Neural cell (in vitro differentiated cells): ENCODE data around the gene APMAP. TPM values are rescaled to one million over a fixed set of nuclear protein-coding genes. Genes with fewer than 3 reads are reported as not detected.

ENCODE experiments used
- H2AFZ ChIP-seq: fragments of 200-600, 300-800 bp; sonication (generic), shearing (Covaris generic); 2 replicates; pipeline ENCODE4 v1.6.0; 2014; ENCODE audit warnings: low read depth, mild to moderate bottlenecking, antibody characterized with exemption, low read length, moderate library complexity
- H3F3A ChIP-seq: fragments of 200-600 bp; shearing (Covaris generic); 2 replicates; pipeline ENCODE4 v1.6.1; 2016; ENCODE audit warnings: mild to moderate bottlenecking, moderate library complexity, mixed read lengths, antibody characterized with exemption, low read length; ENCODE audit not compliant: insufficient read depth, poor library complexity, severe bottlenecking
- H3K27ac ChIP-seq: fragments of 200-600, 300-800 bp; sonication (generic), shearing (Covaris generic); 2 replicates; pipeline ENCODE4 v1.5.1; 2014; ENCODE audit warnings: mild to moderate bottlenecking, low read length, moderate library complexity
- H3K27me3 ChIP-seq: fragments of 300-800, 200-600 bp; sonication (generic), shearing (Covaris generic); 2 replicates; pipeline ENCODE4 v1.6.0; 2014; ENCODE audit warnings: mild to moderate bottlenecking, low read depth, low read length, moderate library complexity; ENCODE audit not compliant: insufficient read depth
- H3K36me3 ChIP-seq: fragments of 300-800, 200-600 bp; sonication (generic), shearing (Covaris generic); 2 replicates; pipeline ENCODE4 v1.5.1; 2014; ENCODE audit warnings: mild to moderate bottlenecking, antibody characterized with exemption, low read length, moderate library complexity; ENCODE audit not compliant: insufficient read depth
- H3K4me2 ChIP-seq: fragments of 300-800, 200-600 bp; sonication (generic), shearing (Covaris generic); 2 replicates; pipeline ENCODE4 v1.6.0; 2014; ENCODE audit warnings: mild to moderate bottlenecking, low read length
- H3K4me3 ChIP-seq: fragments of 300-800, 200-600 bp; sonication (generic), shearing (Covaris generic); 2 replicates; pipeline ENCODE4 v1.5.1; 2014; ENCODE audit warnings: mild to moderate bottlenecking, low read length, moderate library complexity
- H3K79me2 ChIP-seq: fragments of 200-600 bp; shearing (Covaris generic); replicated peaks from 2 replicates; pipeline ENCODE4 v1.6.0; 2014; ENCODE audit warnings: mild to moderate bottlenecking, low read length, moderate library complexity; ENCODE audit not compliant: insufficient read depth
- H3K9ac ChIP-seq: fragments of 300-800, 200-600 bp; sonication (generic), shearing (Covaris generic); 2 replicates; pipeline ENCODE4 v1.6.1; 2016; ENCODE audit warnings: mild to moderate bottlenecking, low read length, mixed read lengths
- H3K9me2 ChIP-seq: fragments of 200-600 bp; shearing (Covaris generic); 2 replicates; pipeline ENCODE4 v1.6.1; 2016; ENCODE audit warnings: mild to moderate bottlenecking, low read length, mixed read lengths; ENCODE audit not compliant: insufficient read depth
- H3K9me3 ChIP-seq: fragments of 200-600, 300-800 bp; sonication (generic), shearing (Covaris generic); 2 replicates; pipeline ENCODE4 v1.6.1; 2016; ENCODE audit warnings: mild to moderate bottlenecking, mixed run types, low read length, moderate library complexity, mixed read lengths
- H4K20me1 ChIP-seq: fragments of 200-600 bp; shearing (Covaris generic); 2 replicates; pipeline ENCODE4 v1.6.1; 2016; ENCODE audit warnings: mild to moderate bottlenecking, mixed run types; ENCODE audit not compliant: insufficient read depth
- EP300 ChIP-seq: fragments of 450-650 bp; conservative IDR thresholded peaks from 2 replicates; pipeline ENCODE4 v1.6.1; 2014; ENCODE audit warnings: antibody characterized with exemption, mild to moderate bottlenecking, moderate library complexity; ENCODE audit not compliant: poor library complexity, severe bottlenecking
- EZH2 ChIP-seq: fragments of 200-600, 300-800 bp; shearing (Covaris generic), sonication (generic); IDR thresholded peaks from 2 replicates; pipeline ENCODE4 v1.6.1; 2014; ENCODE audit warnings: antibody characterized with exemption, low read length, borderline replicate concordance, mild to moderate bottlenecking; ENCODE audit not compliant: insufficient read depth, poor library complexity, severe bottlenecking
- MXI1 ChIP-seq: fragments of 450-650 bp; conservative IDR thresholded peaks from 2 replicates; pipeline ENCODE4 v1.6.1; 2014; ENCODE audit warnings: antibody characterized with exemption, mild to moderate bottlenecking; ENCODE audit not compliant: poor library complexity, severe bottlenecking
- POLR2AphosphoS5 ChIP-seq: IDR thresholded peaks from 2 replicates; pipeline ENCODE4 v1.6.1; 2012
- RAD21 ChIP-seq: fragments of 450-650 bp; conservative IDR thresholded peaks from 2 replicates; pipeline ENCODE4 v1.6.1; 2014; ENCODE audit warnings: antibody characterized with exemption, mild to moderate bottlenecking, moderate library complexity
- SMC3 ChIP-seq: fragments of 450-650 bp; conservative IDR thresholded peaks from 2 replicates; pipeline ENCODE4 v1.6.1; 2014; ENCODE audit warnings: antibody characterized with exemption, mild to moderate bottlenecking, moderate library complexity; ENCODE audit not compliant: poor library complexity
- TAF1 ChIP-seq: IDR thresholded peaks from 2 replicates; pipeline ENCODE4 v1.6.1; 2012; ENCODE audit warnings: low read depth
- polyA plus RNA-seq: library from polyadenylated mRNA; depleted of rRNA; stranded (reverse); fragments of >200 nt; gene quantifications from 2 replicates; pipeline ENCODE4 v1.2.3, GENCODE V29; 2014
- TF ChIP-seq, protein P1 (sequence below): fragments of 450-650 bp; IDR thresholded peaks from 2 replicates; pipeline ENCODE4 v1.5.1; 2014; ENCODE audit warnings: antibody characterized with exemption, mild to moderate bottlenecking, moderate library complexity; ENCODE audit not compliant: poor library complexity, severe bottlenecking
- TF ChIP-seq, protein P2 (sequence below): IDR thresholded peaks from 2 replicates; pipeline ENCODE4 v1.6.1; 2012; ENCODE audit warnings: borderline replicate concordance

The APMAP gene
- polyA plus RNA-seq, 1 donor from 2014 or later: 140 TPM

DNA sequence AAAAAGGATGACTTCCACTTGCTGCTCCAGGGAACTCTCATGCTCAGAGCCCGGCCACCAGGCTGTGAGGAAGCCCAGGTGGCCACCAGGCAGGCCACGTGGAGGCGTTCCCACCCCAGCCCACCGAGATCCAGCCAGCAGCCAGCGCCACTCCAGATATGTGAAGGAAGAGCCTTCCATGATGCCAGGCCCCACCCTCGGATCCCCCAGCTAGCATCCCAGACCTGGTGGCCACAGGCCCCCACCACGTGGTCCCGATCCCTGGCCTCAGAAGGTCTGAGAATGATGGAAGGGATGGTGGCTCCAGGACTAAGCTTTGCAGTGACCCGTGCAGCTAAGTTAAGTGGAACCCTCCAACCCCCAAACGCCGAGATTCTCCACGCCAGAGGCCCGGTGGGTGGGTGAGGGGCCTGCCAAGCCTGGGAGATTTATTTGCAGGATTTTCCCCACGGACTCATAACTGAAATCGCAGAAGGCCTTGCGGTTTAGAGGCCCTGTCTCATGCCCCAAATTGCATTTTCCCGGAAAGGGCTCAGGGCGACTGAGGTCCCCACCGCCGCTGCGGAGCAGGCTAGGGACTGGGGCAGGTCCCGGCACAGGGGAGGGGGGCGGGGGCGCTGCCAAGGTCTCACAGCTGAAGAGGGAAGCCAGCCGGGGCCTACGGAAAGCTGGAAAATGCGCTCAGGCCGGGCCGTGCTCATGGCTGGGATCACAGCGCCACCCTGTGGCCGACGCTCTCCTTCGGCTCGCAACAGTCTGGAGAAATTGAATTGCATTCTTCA, 74.6 kb downstream of the APMAP start:
- Histone ChIP-seq H3K79me2 (no peaks in the 10 kb centered on the region), H4K20me1 (no peaks in the 10 kb centered on the region), H3K9me3 (no peaks in the 10 kb centered on the region), H3K9me2 (no peaks in the 10 kb centered on the region), H3F3A (no peaks in the 10 kb centered on the region), H3K27me3 (no peaks in the 10 kb centered on the region), H3K4me3 (no peak overlapping the region), H3K27ac (no peak overlapping the region), H3K36me3 (no peaks in the 10 kb centered on the region), H2AFZ (no peak overlapping the region), H3K4me2 (no peak overlapping the region), H3K9ac (no peak overlapping the region)
- TF ChIP-seq SMC3: peak; percentile 98
- peak; percentile 98 for TF ChIP-seq RAD21
- TF ChIP-seq POLR2AphosphoS5: no peak
- TF ChIP-seq, protein P1, sequence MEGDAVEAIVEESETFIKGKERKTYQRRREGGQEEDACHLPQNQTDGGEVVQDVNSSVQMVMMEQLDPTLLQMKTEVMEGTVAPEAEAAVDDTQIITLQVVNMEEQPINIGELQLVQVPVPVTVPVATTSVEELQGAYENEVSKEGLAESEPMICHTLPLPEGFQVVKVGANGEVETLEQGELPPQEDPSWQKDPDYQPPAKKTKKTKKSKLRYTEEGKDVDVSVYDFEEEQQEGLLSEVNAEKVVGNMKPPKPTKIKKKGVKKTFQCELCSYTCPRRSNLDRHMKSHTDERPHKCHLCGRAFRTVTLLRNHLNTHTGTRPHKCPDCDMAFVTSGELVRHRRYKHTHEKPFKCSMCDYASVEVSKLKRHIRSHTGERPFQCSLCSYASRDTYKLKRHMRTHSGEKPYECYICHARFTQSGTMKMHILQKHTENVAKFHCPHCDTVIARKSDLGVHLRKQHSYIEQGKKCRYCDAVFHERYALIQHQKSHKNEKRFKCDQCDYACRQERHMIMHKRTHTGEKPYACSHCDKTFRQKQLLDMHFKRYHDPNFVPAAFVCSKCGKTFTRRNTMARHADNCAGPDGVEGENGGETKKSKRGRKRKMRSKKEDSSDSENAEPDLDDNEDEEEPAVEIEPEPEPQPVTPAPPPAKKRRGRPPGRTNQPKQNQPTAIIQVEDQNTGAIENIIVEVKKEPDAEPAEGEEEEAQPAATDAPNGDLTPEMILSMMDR: peak; percentile 93

DNA sequence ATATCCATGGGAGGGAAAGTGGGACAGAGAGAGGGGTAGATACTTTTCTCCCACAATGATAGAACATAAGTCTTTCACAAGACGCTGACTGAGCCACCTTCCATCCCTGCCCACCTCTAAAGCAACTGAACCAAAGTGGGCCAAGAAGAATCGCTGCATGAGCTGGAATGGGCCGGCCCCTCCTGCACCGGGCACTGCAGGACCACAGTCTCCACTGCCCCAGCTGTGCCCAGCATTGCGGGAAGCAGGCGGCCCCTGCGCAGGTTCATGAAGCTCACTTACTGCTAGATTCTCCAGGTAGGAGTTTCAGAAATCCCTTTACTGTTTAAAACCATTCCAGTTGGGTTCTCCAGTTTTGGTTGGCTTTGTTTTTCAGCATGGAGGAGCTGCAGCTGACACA, 75.5 kb downstream of the APMAP start:
- Histone ChIP-seq H3K9me2 (no peaks in the 10 kb centered on the region), H3K36me3 (no peaks in the 10 kb centered on the region), H3F3A (no peaks in the 10 kb centered on the region), H3K9me3 (no peaks in the 10 kb centered on the region), H3K27ac (no peak overlapping the region), H2AFZ (no peak overlapping the region), H3K27me3 (no peaks in the 10 kb centered on the region), H3K9ac (no peak overlapping the region), H3K79me2 (no peaks in the 10 kb centered on the region), H3K4me2 (no peak overlapping the region), H3K4me3 (no peak overlapping the region), H4K20me1 (no peaks in the 10 kb centered on the region)
- TF ChIP-seq EZH2: no peak
- no peak for TF ChIP-seq SMC3
- TF ChIP-seq POLR2AphosphoS5: no peak
- TF ChIP-seq RAD21: no peak
- TF ChIP-seq TAF1: no peak
- no peak for TF ChIP-seq EP300
- TF ChIP-seq, protein P1: no peak
- TF ChIP-seq, protein P2, sequence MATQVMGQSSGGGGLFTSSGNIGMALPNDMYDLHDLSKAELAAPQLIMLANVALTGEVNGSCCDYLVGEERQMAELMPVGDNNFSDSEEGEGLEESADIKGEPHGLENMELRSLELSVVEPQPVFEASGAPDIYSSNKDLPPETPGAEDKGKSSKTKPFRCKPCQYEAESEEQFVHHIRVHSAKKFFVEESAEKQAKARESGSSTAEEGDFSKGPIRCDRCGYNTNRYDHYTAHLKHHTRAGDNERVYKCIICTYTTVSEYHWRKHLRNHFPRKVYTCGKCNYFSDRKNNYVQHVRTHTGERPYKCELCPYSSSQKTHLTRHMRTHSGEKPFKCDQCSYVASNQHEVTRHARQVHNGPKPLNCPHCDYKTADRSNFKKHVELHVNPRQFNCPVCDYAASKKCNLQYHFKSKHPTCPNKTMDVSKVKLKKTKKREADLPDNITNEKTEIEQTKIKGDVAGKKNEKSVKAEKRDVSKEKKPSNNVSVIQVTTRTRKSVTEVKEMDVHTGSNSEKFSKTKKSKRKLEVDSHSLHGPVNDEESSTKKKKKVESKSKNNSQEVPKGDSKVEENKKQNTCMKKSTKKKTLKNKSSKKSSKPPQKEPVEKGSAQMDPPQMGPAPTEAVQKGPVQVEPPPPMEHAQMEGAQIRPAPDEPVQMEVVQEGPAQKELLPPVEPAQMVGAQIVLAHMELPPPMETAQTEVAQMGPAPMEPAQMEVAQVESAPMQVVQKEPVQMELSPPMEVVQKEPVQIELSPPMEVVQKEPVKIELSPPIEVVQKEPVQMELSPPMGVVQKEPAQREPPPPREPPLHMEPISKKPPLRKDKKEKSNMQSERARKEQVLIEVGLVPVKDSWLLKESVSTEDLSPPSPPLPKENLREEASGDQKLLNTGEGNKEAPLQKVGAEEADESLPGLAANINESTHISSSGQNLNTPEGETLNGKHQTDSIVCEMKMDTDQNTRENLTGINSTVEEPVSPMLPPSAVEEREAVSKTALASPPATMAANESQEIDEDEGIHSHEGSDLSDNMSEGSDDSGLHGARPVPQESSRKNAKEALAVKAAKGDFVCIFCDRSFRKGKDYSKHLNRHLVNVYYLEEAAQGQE: no peak
- no peak for TF ChIP-seq MXI1
